Keratinocyte (primary cell): ENCODE results near the gene GPNMB. TPM values are rescaled to one million over a fixed set of nuclear protein-coding genes. Genes with fewer than 3 reads are reported as not detected.

Experiments used
- polyA plus RNA-seq, 5 experiments: library from polyadenylated mRNA; depleted of rRNA in 3 of 5; stranded (reverse) in 3 of 5; stranded (forward) in 1 of 5; unstranded in 1 of 5; fragments of >200 nt; gene quantifications; 1 replicate in 1 of 5; 2 replicates in 3 of 5; 3 replicates in 1 of 5; pipeline versions ENCODE4 v1.2.1 to v1.2.3, GENCODE V29; 2011 to 2012; ENCODE audit warnings: missing spikeins in 2 of 5, low read depth in 1 of 5, low replicate concordance in 1 of 5

Gene GPNMB
- polyA plus RNA-seq, 1 donor (not counting 4 experiments of a cell fraction or from before 2014, with no cell fraction given), result 142 TPM

Other genes starting within 250 kb of the GPNMB start
- 17.1 to 35.8 TPM (median 31.7 TPM) in 3 replicates for gene HYCC1, start 232.6 kb upstream of the GPNMB start, polyA plus RNA-seq
- 28.3 to 43.1 TPM (median 30.0 TPM) in 3 replicates for gene KLHL7, start 141.0 kb upstream of the GPNMB start, polyA plus RNA-seq
- 26.1 to 44.6 TPM (median 34.2 TPM) in 3 replicates for gene NUP42, start 64.7 kb upstream of the GPNMB start, polyA plus RNA-seq
- gene MALSU1, start 52.6 kb downstream of the GPNMB start, polyA plus RNA-seq, result 34.2 to 67.8 TPM (median 43.1 TPM) in 3 replicates
- 13.8 to 22.3 TPM (median 18.9 TPM) in 3 replicates for gene IGF2BP3, start 223.7 kb downstream of the GPNMB start, polyA plus RNA-seq